H9 (cell line): Measurements from ENCODE around the gene UPK2. TPM values are rescaled to one million over a fixed set of nuclear protein-coding genes. Genes with fewer than 3 reads are reported as not detected.

Experiments
- DNase-seq: peaks from one replicate; pipeline ENCODE4 v3.0.0-alpha.2; 2017
- H2AFZ ChIP-seq: one replicate; pipeline ENCODE4 v1.6.1; 2013; ENCODE audit warnings: mild to moderate bottlenecking, low read length, control low read depth, moderate library complexity
- H2AK5ac ChIP-seq: 2 replicates; pipeline ENCODE4 v1.6.1; 2013; ENCODE audit warnings: low read length, control low read depth, mixed read lengths; ENCODE audit not compliant: insufficient read length
- H2BK120ac ChIP-seq: one replicate; pipeline ENCODE4 v1.6.1; 2013; ENCODE audit warnings: low read depth, mild to moderate bottlenecking, low read length, control low read depth, inconsistent platforms; ENCODE audit not compliant: poor library complexity, severe bottlenecking
- H2BK12ac ChIP-seq: 2 replicates; pipeline ENCODE4 v1.6.1; 2013; ENCODE audit warnings: low read length, control low read depth, mixed read lengths, low read depth; ENCODE audit not compliant: insufficient read length
- H2BK15ac ChIP-seq: 2 replicates; pipeline ENCODE4 v1.6.1; 2013; ENCODE audit warnings: low read depth, low read length, control low read depth
- H2BK20ac ChIP-seq: one replicate; pipeline ENCODE4 v1.6.1; 2013; ENCODE audit warnings: low read depth, mild to moderate bottlenecking, low read length, control low read depth, inconsistent platforms; ENCODE audit not compliant: poor library complexity, severe bottlenecking
- H2BK5ac ChIP-seq: 2 replicates; pipeline ENCODE4 v1.6.1; 2013; ENCODE audit warnings: low read length, control low read depth, mixed read lengths; ENCODE audit not compliant: insufficient read length
- H3K14ac ChIP-seq: 2 replicates; pipeline ENCODE4 v1.6.1; 2013; ENCODE audit warnings: low read length, control low read depth; ENCODE audit not compliant: insufficient read depth
- H3K18ac ChIP-seq: 2 replicates; pipeline ENCODE4 v1.6.1; 2013; ENCODE audit warnings: low read depth, mild to moderate bottlenecking, mixed read lengths, low read length, control low read depth; ENCODE audit not compliant: insufficient read length
- H3K23ac ChIP-seq: 2 replicates; pipeline ENCODE4 v1.6.1; 2013; ENCODE audit warnings: low read length, control low read depth, mixed read lengths, low read depth; ENCODE audit not compliant: insufficient read length
- H3K23me2 ChIP-seq: 2 replicates; pipeline ENCODE4 v1.6.1; 2013; ENCODE audit warnings: low read depth, mild to moderate bottlenecking, mixed read lengths, low read length, control low read depth; ENCODE audit not compliant: insufficient read length, poor library complexity, severe bottlenecking
- H3K27ac ChIP-seq: 2 replicates; pipeline ENCODE4 v1.5.1; 2013; ENCODE audit warnings: low read length, control low read depth, mixed read lengths, low read depth; ENCODE audit not compliant: insufficient read length
- H3K27me3 ChIP-seq: 2 replicates; pipeline ENCODE4 v1.6.1; 2013; ENCODE audit warnings: low read length, control low read depth, inconsistent platforms; ENCODE audit not compliant: insufficient read depth
- H3K4ac ChIP-seq: 2 replicates; pipeline ENCODE4 v1.6.1; 2013; ENCODE audit warnings: low read depth, mild to moderate bottlenecking, control low read depth, inconsistent platforms, low read length, moderate library complexity
- H3K4me1 ChIP-seq: 2 replicates; pipeline ENCODE4 v1.6.1; 2013; ENCODE audit warnings: low read length, control low read depth, inconsistent platforms; ENCODE audit not compliant: insufficient read depth
- H3K4me2 ChIP-seq: 2 replicates; pipeline ENCODE4 v1.6.1; 2013; ENCODE audit warnings: low read length, control low read depth, mixed read lengths; ENCODE audit not compliant: insufficient read length, insufficient read depth
- H3K56ac ChIP-seq: 2 replicates; pipeline ENCODE4 v1.6.1; 2013; ENCODE audit warnings: low read depth, mild to moderate bottlenecking, mixed read lengths, low read length, control low read depth; ENCODE audit not compliant: insufficient read length
- H3K79me1 ChIP-seq: 2 replicates; pipeline ENCODE4 v1.6.1; 2013; ENCODE audit warnings: low read depth, mild to moderate bottlenecking, moderate library complexity, low read length, control low read depth, inconsistent platforms; ENCODE audit not compliant: insufficient read depth, poor library complexity, severe bottlenecking
- H3K79me2 ChIP-seq: 2 replicates; pipeline ENCODE4 v1.6.1; 2013; ENCODE audit warnings: low read length, control low read depth, inconsistent platforms; ENCODE audit not compliant: insufficient read depth
- H3K9ac ChIP-seq: 2 replicates; pipeline ENCODE4 v1.6.1; 2013; ENCODE audit warnings: low read length, control low read depth, mixed read lengths; ENCODE audit not compliant: insufficient read length; ENCODE audit errors: extremely low read depth
- H3K9me3 ChIP-seq: one replicate; pipeline ENCODE4 v1.6.1; 2013; ENCODE audit warnings: low read depth, low read length, inconsistent platforms; ENCODE audit not compliant: control insufficient read depth
- H3T11ph ChIP-seq: one replicate; pipeline ENCODE4 v1.6.1; 2013; ENCODE audit warnings: mild to moderate bottlenecking, low read length, control low read depth, inconsistent platforms
- H4K20me1 ChIP-seq: one replicate; pipeline ENCODE4 v1.6.1; 2013; ENCODE audit not compliant: control insufficient read depth, insufficient read length, insufficient read depth
- H4K5ac ChIP-seq: 2 replicates; pipeline ENCODE4 v1.6.1; 2013; ENCODE audit warnings: low read depth, mild to moderate bottlenecking, mixed read lengths, low read length, control low read depth; ENCODE audit not compliant: insufficient read length
- H4K8ac ChIP-seq: replicated peaks from 2 replicates; pipeline ENCODE4 v1.6.1; 2013; ENCODE audit warnings: low read length, control low read depth, mixed read lengths, low read depth; ENCODE audit not compliant: insufficient read length
- H4K91ac ChIP-seq: 2 replicates; pipeline ENCODE4 v1.6.1; 2013; ENCODE audit warnings: low read depth, mild to moderate bottlenecking, moderate library complexity, mixed read lengths, low read length, control low read depth; ENCODE audit not compliant: insufficient read length
- H3K27ac Mint-ChIP-seq, 3 experiments: 2 replicates in 2 of 3; 3 replicates in 1 of 3; pipeline ENCODE4 v1.8.0; 2020 to 2021; ENCODE audit warnings: mixed read lengths in 3 of 3, mild to moderate bottlenecking in 1 of 3, moderate library complexity in 1 of 3
- H3K27me3 Mint-ChIP-seq: 2 replicates; pipeline ENCODE4 v1.8.0; 2021; ENCODE audit warnings: low read depth, mild to moderate bottlenecking, moderate library complexity, mixed read lengths
- H3K36me3 Mint-ChIP-seq, 3 experiments: 2 replicates in 2 of 3; 3 replicates in 1 of 3; pipeline ENCODE4 v1.8.0; 2020 to 2021; ENCODE audit warnings: low read depth in 3 of 3, mixed read lengths in 3 of 3; ENCODE audit not compliant: insufficient read depth in 1 of 3
- H3K4me1 Mint-ChIP-seq, 2 experiments: 2 replicates each; pipeline ENCODE4 v1.8.0; 2020; ENCODE audit warnings: mixed read lengths in 2 of 2
- H3K4me3 Mint-ChIP-seq, 2 experiments: 2 replicates in 1 of 2; 3 replicates in 1 of 2; pipeline ENCODE4 v1.8.0; 2020 to 2021; ENCODE audit warnings: mild to moderate bottlenecking in 2 of 2, mixed read lengths in 2 of 2, moderate library complexity in 1 of 2
- H3K9me3 Mint-ChIP-seq, 2 experiments: 2 replicates in 1 of 2; 3 replicates in 1 of 2; pipeline ENCODE4 v1.8.0; 2020; ENCODE audit warnings: mild to moderate bottlenecking in 2 of 2, mixed read lengths in 2 of 2, moderate library complexity in 1 of 2
- CTCF ChIP-seq: fragments of 200-600 bp; sonication (generic); conservative IDR thresholded peaks from 3 replicates; pipeline ENCODE4 v1.8.0; 2021; ENCODE audit warnings: antibody characterized with exemption, mild to moderate bottlenecking
- WGBS: extraction: QIAGEN DNeasy Blood & Tissue Kit; methylation state at CpG from one replicate; pipeline ENCODE4 v1.1.7; 2013; ENCODE audit warnings: missing lambda C conversion rate, low lambda C conversion rate, mixed read lengths; ENCODE audit not compliant: insufficient read length; ENCODE audit errors: extremely low coverage; 5-methylcytosine and 5-hydroxymethylcytosine counted together
- total RNA-seq: library from RNA; stranded (reverse); gene quantifications from 2 replicates; pipeline ENCODE4 v1.2.1, GENCODE V29; 2021

Gene UPK2
- total RNA-seq, 1 experiment from 2014 or later = 0.33 TPM

GRCh38 chr11:118984825-118985224 is 28.7 kb downstream of the UPK2 start:
- Histone ChIP-seq H3K23ac (no peak overlapping the region), H3K4me2 (no peak overlapping the region), H3K23me2 (no peaks in the 10 kb centered on the region), H3K9me3 (no peaks in the 10 kb centered on the region), H3K9ac (no peak overlapping the region), H3T11ph (no peak overlapping the region), H3K18ac (no peak overlapping the region), H2AFZ (no peak overlapping the region), H4K5ac (no peak overlapping the region), H3K79me2 (no peaks in the 10 kb centered on the region), H4K8ac (no peak overlapping the region), H3K79me1 (no peaks in the 10 kb centered on the region), H4K91ac (no peak overlapping the region), H2BK5ac (no peak overlapping the region), H3K56ac (no peak overlapping the region), H2BK120ac (no peak overlapping the region), H2AK5ac (no peak overlapping the region), H2BK20ac (no peak overlapping the region), H4K20me1 (no peaks in the 10 kb centered on the region), H2BK15ac (no peak overlapping the region), H3K27ac (no peak overlapping the region), H3K4ac (no peak overlapping the region), H2BK12ac (no peak overlapping the region), H3K27me3 (no peaks in the 10 kb centered on the region; the same call in 1 of the 2 replicates), H3K14ac (no peak overlapping the region), H3K4me1 (no peaks in the 10 kb centered on the region)
- Mint-ChIP-seq H3K9me3 (no peaks in the 10 kb centered on the region), H3K36me3 (no peaks in the 10 kb centered on the region), H3K27me3 (peaks cover 4% of the 10 kb centered on the region), H3K4me3 (no peak overlapping the region), H3K27ac (no peak overlapping the region), H3K4me1 (peaks cover 8 to 10% of the 10 kb centered on the region in 2 experiments)
- WGBS = no CpG with 5 or more reads among the region's 2 CpGs
- no peak for TF ChIP-seq CTCF
- DNase-seq = no peak
